ENCODE data around the gene PNMA8A. TPM values are rescaled to one million over a fixed set of nuclear protein-coding genes. Genes with fewer than 3 reads are reported as not detected.

PNMA8A gene
- total RNA-seq, 2 experiments from 2014 or later = not detected

DNA sequence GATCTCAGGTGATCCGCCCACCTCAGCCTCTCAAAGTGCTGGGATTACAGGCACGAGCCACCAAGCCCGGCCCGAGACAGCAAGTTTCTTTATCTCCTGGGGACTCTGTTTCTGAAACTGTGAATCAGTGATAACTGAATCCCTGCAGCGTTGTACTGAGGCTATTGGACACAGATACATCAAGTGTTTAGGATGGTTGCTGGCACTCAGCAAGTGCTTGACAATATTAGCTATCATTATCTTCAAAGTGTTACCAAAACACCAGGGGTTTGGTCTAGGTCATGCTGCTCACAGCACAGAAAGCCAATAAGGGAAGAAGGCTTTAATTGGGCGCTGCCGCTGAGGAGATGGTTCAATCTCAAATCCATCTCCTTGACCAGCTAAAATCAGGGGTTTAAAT is 22.1 kb downstream of the PNMA8A start:
- CTCF ChIA-PET (ENCODE audit: unreplicated experiment) = no interaction called here
- intact Hi-C loops (cut with micrococcal nuclease; ENCODE audit: unreplicated experiment) = no loop called here
- H3K4me1 ChIP-seq (ENCODE audit: insufficient read depth, low read length, poor library complexity, severe bottlenecking) = peaks cover 21% of the 10 kb centered on the region

DNA sequence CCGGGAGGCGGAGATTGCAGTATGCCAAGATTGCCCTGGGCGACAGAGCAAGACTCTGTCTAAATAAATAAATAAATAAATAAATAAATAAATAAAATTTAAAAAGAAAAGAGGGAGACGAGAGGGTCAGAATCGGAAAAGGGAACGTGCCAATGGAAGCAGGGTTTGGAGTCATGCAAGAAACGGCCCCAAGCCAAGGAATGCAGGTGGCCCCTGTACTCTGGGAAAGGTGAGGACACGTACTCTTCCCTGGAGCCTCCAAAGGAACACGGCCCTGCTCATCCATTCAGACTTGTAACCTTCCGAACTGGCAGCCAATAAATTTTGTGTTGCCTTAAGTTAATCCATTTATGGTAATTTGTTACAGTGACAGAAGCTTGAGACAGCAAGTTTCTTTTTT is 22.8 kb downstream of the PNMA8A start:
- no TSS peak for BruUV-seq (replicated peaks)
- intact Hi-C loops (cut with micrococcal nuclease; ENCODE audit: unreplicated experiment) = no loop called here
- no peaks in the 10 kb centered on the region for H3K79me2 ChIP-seq (ENCODE audit: insufficient read depth, low read depth, low read length)
- no peak for DNase-seq (ENCODE audit: low spot score)
- no peaks in the 10 kb centered on the region for H3K36me3 ChIP-seq (ENCODE audit: insufficient read depth, low read length)
- H3K9me3 ChIP-seq (ENCODE audit: low read length) = peaks cover 9% of the 10 kb centered on the region
- ChIA-PET CTCF (ENCODE audit: unreplicated experiment) (no interaction called here), POLR2A (interaction anchor here (0.7 kb wide), 1 partner anchor 10 kb away, joined by 3 read pairs; no protein-coding TSS in a partner anchor)
- H4K20me1 ChIP-seq (ENCODE audit: insufficient read depth, low read length) = no peaks in the 10 kb centered on the region
- no peaks in the 10 kb centered on the region for H3K9me2 ChIP-seq (ENCODE audit: insufficient read depth, low read length)
- H3K4me2 ChIP-seq (ENCODE audit: low read length) = no peak overlapping the region
- TF ChIP-seq, protein P1, sequence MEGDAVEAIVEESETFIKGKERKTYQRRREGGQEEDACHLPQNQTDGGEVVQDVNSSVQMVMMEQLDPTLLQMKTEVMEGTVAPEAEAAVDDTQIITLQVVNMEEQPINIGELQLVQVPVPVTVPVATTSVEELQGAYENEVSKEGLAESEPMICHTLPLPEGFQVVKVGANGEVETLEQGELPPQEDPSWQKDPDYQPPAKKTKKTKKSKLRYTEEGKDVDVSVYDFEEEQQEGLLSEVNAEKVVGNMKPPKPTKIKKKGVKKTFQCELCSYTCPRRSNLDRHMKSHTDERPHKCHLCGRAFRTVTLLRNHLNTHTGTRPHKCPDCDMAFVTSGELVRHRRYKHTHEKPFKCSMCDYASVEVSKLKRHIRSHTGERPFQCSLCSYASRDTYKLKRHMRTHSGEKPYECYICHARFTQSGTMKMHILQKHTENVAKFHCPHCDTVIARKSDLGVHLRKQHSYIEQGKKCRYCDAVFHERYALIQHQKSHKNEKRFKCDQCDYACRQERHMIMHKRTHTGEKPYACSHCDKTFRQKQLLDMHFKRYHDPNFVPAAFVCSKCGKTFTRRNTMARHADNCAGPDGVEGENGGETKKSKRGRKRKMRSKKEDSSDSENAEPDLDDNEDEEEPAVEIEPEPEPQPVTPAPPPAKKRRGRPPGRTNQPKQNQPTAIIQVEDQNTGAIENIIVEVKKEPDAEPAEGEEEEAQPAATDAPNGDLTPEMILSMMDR (conservative IDR thresholded peaks at IDR 0.05; ENCODE audit: low read length) = no peak
- no peak for TF ChIP-seq EZH2phosphoT487 (IDR thresholded peaks at IDR 0.05; ENCODE audit: borderline replicate concordance, low read depth, low read length)
- no peak overlapping the region for H2AFZ ChIP-seq (ENCODE audit: low read length)
- H3K27ac ChIP-seq (ENCODE audit: low read depth, low read length, poor library complexity, severe bottlenecking) = no peak overlapping the region
- peaks cover 21% of the 10 kb centered on the region for H3K4me1 ChIP-seq (ENCODE audit: insufficient read depth, low read length, poor library complexity, severe bottlenecking)
- no peak overlapping the region for H3K4me3 ChIP-seq (ENCODE audit: low read depth, low read length, poor library complexity, severe bottlenecking)

More for the DNA sequence above, 22.1 kb downstream of the PNMA8A start:
- no TSS peak for BruUV-seq (replicated peaks)
- DNase-seq (ENCODE audit: low spot score) = no peak
- no peak overlapping the region for H3K27ac ChIP-seq (ENCODE audit: low read depth, low read length, poor library complexity, severe bottlenecking)
- H3K9me3 ChIP-seq (ENCODE audit: low read length) = peaks cover 9% of the 10 kb centered on the region
- no peak overlapping the region for H3K4me2 ChIP-seq (ENCODE audit: low read length)
- TF ChIP-seq, protein P1 (conservative IDR thresholded peaks at IDR 0.05; ENCODE audit: low read length) = no peak
- no peak for TF ChIP-seq EZH2phosphoT487 (IDR thresholded peaks at IDR 0.05; ENCODE audit: borderline replicate concordance, low read depth, low read length)
- POLR2A ChIA-PET = no interaction called here
- H3K36me3 ChIP-seq (ENCODE audit: insufficient read depth, low read length) = no peaks in the 10 kb centered on the region
- no peaks in the 10 kb centered on the region for H3K79me2 ChIP-seq (ENCODE audit: insufficient read depth, low read depth, low read length)
- H4K20me1 ChIP-seq (ENCODE audit: insufficient read depth, low read length) = no peaks in the 10 kb centered on the region
- H2AFZ ChIP-seq (ENCODE audit: low read length) = no peak overlapping the region
- no peaks in the 10 kb centered on the region for H3K9me2 ChIP-seq (ENCODE audit: insufficient read depth, low read length)
- no peak overlapping the region for H3K4me3 ChIP-seq (ENCODE audit: low read depth, low read length, poor library complexity, severe bottlenecking)

DNA sequence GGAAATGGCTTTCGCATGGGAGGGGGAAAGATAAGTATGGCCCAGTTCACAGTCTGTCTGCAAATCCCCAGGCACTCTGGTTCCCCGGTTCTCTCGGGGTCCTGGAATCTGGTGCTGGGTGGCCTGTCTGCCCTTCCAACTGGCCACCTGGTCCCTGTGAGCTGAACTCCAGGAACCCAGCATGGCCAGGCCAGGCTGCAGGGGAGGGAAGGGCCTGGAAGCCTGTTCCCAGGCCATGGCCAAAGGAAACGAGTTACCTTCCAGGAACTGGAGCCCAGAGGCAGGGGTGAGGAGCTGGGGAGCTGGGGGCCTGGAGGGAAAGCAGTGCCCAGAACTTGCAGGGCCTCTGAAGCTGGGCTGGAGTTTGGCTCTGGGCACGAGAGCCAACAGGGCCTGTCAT is 23.5 kb downstream of the PNMA8A start:
- Histone ChIP-seq H3K4me3 (ENCODE audit: low read depth, low read length, poor library complexity, severe bottlenecking) (peak overlapping the region; percentile 26), H3K79me2 (ENCODE audit: insufficient read depth, low read depth, low read length) (no peaks in the 10 kb centered on the region), H3K9me2 (ENCODE audit: insufficient read depth, low read length) (no peaks in the 10 kb centered on the region), H2AFZ (ENCODE audit: low read length) (peak overlapping the region; percentile 70), H3K27ac (ENCODE audit: low read depth, low read length, poor library complexity, severe bottlenecking) (peak overlapping the region; percentile 1), H3K4me1 (ENCODE audit: insufficient read depth, low read length, poor library complexity, severe bottlenecking) (peaks cover 21% of the 10 kb centered on the region), H4K20me1 (ENCODE audit: insufficient read depth, low read length) (no peaks in the 10 kb centered on the region), H3K36me3 (ENCODE audit: insufficient read depth, low read length) (no peaks in the 10 kb centered on the region), H3K4me2 (ENCODE audit: low read length) (peak overlapping the region; percentile 63), H3K9me3 (ENCODE audit: low read length) (peaks cover 9% of the 10 kb centered on the region)
- ChIA-PET POLR2A (interaction anchor here (0.7 kb wide), 1 partner anchor 11 kb away, joined by 3 read pairs; no protein-coding TSS in a partner anchor), CTCF (ENCODE audit: unreplicated experiment) (no interaction called here)
- no peak for DNase-seq (ENCODE audit: low spot score)
- no TSS peak for BruUV-seq (replicated peaks)
- intact Hi-C loops (cut with micrococcal nuclease; ENCODE audit: unreplicated experiment) = no loop called here
- TF ChIP-seq EZH2phosphoT487 (IDR thresholded peaks at IDR 0.05; ENCODE audit: borderline replicate concordance, low read depth, low read length) = no peak
- TF ChIP-seq, protein P1 (conservative IDR thresholded peaks at IDR 0.05; ENCODE audit: low read length) = no peak
